Heart left ventricle (tissue), 13 donors: Measurements from ENCODE around the gene MEG3.

Experiments
- POLR2A ChIP-seq, 2 donors: fragments of 450-650 bp; IDR thresholded peaks; one replicate each; pipeline ENCODE4 v1.6.1; 2017; ENCODE audit warnings: antibody characterized with exemption in 2 of 2, mild to moderate bottlenecking in 2 of 2, moderate library complexity in 2 of 2
- TF ChIP-seq, protein P1 (sequence below), 12 donors: fragments of 200-600 bp; sonication (generic) in 4 of 12; IDR thresholded peaks; one replicate each; pipeline versions ENCODE4 v1.5.0 to v1.8.0; 2018 to 2022; ENCODE audit warnings: antibody characterized with exemption in 12 of 12, mild to moderate bottlenecking in 5 of 12
- donor health status: ischemic (EF 13 %, LVEDD 7.1; RV severe dilation, severe dysfunction).
- donor health status: DM: no; HTN: yes; CAD: no.
- donor health status: DM: no; HTN: no; CAD: no.
- donor health status: ischemic (EF 25% LVEDD 6.9; RV normal size, moderate dysfunction).
- donor health status: ischemic (EF 25% LVEDD 5.7; RV mildly dilated, moderate dysfunction).
- donor health status: ischemic (EF 35%, LVEDD 5.7; RV mildly dilated, moderate dysfunction).
- donor health status: nonischemic (EF 11% LVEDD 7.7; RV severe dilation, severe dysfunction).
- donor health status: DM: yes; HTN: yes; CAD: no.
- donor health status: PGD.
- donor health status: ischemic (EF 29% LVEDD 5.4; RV normal size, mild dysfunction).
- donor health status: nonischemic (EF 23%, LVEDD 6.1; RV moderate dilation, normal function).

DNA sequence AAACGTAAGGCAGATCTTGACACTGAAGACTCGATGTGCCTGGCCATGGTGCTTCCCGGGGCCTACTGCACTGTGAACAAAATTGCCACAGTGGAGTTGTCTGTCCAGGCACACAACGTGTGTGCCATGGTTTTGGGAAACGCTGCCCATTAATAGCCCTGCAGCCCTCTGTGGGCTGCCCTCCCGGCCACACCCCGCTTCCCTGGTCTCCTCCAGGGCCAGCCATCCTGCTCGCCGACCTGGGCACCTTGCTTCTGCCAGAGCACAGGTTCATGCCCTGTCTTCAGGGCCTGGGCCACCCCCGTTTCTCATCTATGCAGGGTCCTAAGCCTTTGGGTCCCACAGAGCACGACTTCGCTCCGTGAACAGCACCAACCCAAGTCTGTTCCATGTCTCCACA is 18.9 kb downstream of the MEG3 start:
- TF ChIP-seq, protein P1, sequence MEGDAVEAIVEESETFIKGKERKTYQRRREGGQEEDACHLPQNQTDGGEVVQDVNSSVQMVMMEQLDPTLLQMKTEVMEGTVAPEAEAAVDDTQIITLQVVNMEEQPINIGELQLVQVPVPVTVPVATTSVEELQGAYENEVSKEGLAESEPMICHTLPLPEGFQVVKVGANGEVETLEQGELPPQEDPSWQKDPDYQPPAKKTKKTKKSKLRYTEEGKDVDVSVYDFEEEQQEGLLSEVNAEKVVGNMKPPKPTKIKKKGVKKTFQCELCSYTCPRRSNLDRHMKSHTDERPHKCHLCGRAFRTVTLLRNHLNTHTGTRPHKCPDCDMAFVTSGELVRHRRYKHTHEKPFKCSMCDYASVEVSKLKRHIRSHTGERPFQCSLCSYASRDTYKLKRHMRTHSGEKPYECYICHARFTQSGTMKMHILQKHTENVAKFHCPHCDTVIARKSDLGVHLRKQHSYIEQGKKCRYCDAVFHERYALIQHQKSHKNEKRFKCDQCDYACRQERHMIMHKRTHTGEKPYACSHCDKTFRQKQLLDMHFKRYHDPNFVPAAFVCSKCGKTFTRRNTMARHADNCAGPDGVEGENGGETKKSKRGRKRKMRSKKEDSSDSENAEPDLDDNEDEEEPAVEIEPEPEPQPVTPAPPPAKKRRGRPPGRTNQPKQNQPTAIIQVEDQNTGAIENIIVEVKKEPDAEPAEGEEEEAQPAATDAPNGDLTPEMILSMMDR (IDR thresholded peaks at IDR 0.05), result no peak
- TF ChIP-seq POLR2A (IDR thresholded peaks at IDR 0.05), result no peak
